B cell (primary cell): Measurements from ENCODE around the gene MAEA. TPM values are rescaled to one million over a fixed set of nuclear protein-coding genes. Genes with fewer than 3 reads are reported as not detected.

Source experiments
- ATAC-seq: fragments of 200-7000 bp; cut with Tn5 transposase; one replicate; pipeline ENCODE4 v1.10.0; 2021; ENCODE audit warnings: low read depth, mild to moderate bottlenecking, moderate number of reproducible peaks, moderate library complexity
- CTCF ChIA-PET: fragments of 350-600 bp; sonication (Branson Sonifier 250); formaldehyde crosslinking; loops from one replicate; lab custom pipeline; 2021; ENCODE audit warnings: antibody characterized with exemption, inconsistent platforms; lab: Charles Lee
- POLR2A ChIA-PET: fragments of 350-600 bp; sonication (Branson Sonifier 250); formaldehyde crosslinking; loops from one replicate; lab custom pipeline; 2021; ENCODE audit warnings: antibody characterized with exemption; lab: Charles Lee
- DNase-seq: peaks from one replicate; pipeline ENCODE4 v3.0.0; 2013
- H2AFZ ChIP-seq: 2 replicates; pipeline ENCODE4 v1.6.1; 2012; ENCODE audit warnings: mild to moderate bottlenecking, low read depth, low read length; ENCODE audit not compliant: insufficient read depth, poor library complexity, severe bottlenecking
- H3K27ac ChIP-seq, 2 donors: 1 replicate in 1 of 2; 2 replicates in 1 of 2; pipeline ENCODE4 v1.5.1; 2012 to 2013; ENCODE audit warnings: low read length in 2 of 2, mild to moderate bottlenecking in 2 of 2, moderate library complexity in 1 of 2
- H3K27me3 ChIP-seq, 4 experiments: fragments of 200-600 bp in 1 of 4; sonication (generic) in 1 of 4; replicated peaks in 1 of 4; 1 replicate in 2 of 4; 2 replicates in 2 of 4; pipeline versions ENCODE4 v1.6.1 to v1.7.0; 2013 to 2016; ENCODE audit warnings: low read length in 3 of 4, mild to moderate bottlenecking in 2 of 4, mixed read lengths in 1 of 4, moderate library complexity in 1 of 4; ENCODE audit not compliant: insufficient read depth in 4 of 4, control insufficient read depth in 3 of 4; ENCODE audit errors: control extremely low read depth in 1 of 4
- H3K36me3 ChIP-seq, 2 experiments: replicated peaks in 1 of 2; 1 replicate in 1 of 2; 2 replicates in 1 of 2; pipeline versions ENCODE4 v1.6.1 to v1.7.1; 2013; ENCODE audit warnings: low read length in 1 of 2; ENCODE audit not compliant: insufficient read depth in 2 of 2, control insufficient read depth in 1 of 2; ENCODE audit errors: control extremely low read depth in 1 of 2, extremely low read depth in 1 of 2
- H3K4me1 ChIP-seq, 2 donors: fragments of 200-600 bp in 1 of 2; sonication (generic) in 1 of 2; 1 replicate in 1 of 2; 2 replicates in 1 of 2; pipeline versions ENCODE4 v1.5.1 to v1.6.1; 2013 to 2017; ENCODE audit warnings: low read length in 2 of 2; ENCODE audit not compliant: control insufficient read depth in 2 of 2, insufficient read depth in 2 of 2
- H3K4me2 ChIP-seq: replicated peaks from 2 replicates; pipeline ENCODE3; 2012; ENCODE audit warnings: mild to moderate bottlenecking, low read depth, low read length; ENCODE audit not compliant: poor library complexity, severe bottlenecking
- H3K4me3 ChIP-seq, 5 experiments: fragments of 200-600 bp in 1 of 5; sonication (generic) in 1 of 5; 1 replicate in 3 of 5; 2 replicates in 2 of 5; pipeline versions ENCODE4 v1.5.1 to v1.7.0; 2011 to 2016; ENCODE audit warnings: low read length in 4 of 5, mild to moderate bottlenecking in 4 of 5, low read depth in 2 of 5, control low read depth in 1 of 5, moderate library complexity in 1 of 5; ENCODE audit not compliant: insufficient read depth in 1 of 5; ENCODE audit errors: control extremely low read depth in 1 of 5, extremely low read depth in 1 of 5
- H3K79me2 ChIP-seq: fragments of 200-600 bp; sonication (generic); one replicate; pipeline ENCODE4 v1.6.0; 2016; ENCODE audit warnings: low read length; ENCODE audit not compliant: control insufficient read depth, insufficient read depth
- H3K9ac ChIP-seq: fragments of 200-600 bp; sonication (generic); 2 replicates; pipeline ENCODE4 v1.6.1; 2017; ENCODE audit warnings: mild to moderate bottlenecking, low read length, moderate library complexity
- H3K9me3 ChIP-seq, 3 donors: one replicate each; pipeline versions ENCODE4 v1.6.1 to v1.7.1; 2013; ENCODE audit warnings: low read length in 2 of 3; ENCODE audit not compliant: control insufficient read depth in 2 of 3, insufficient read depth in 1 of 3; ENCODE audit errors: control extremely low read depth in 1 of 3
- H4K20me1 ChIP-seq: 2 replicates; pipeline ENCODE4 v1.6.0; 2012; ENCODE audit warnings: mild to moderate bottlenecking, low read length; ENCODE audit not compliant: insufficient read depth, control insufficient read depth, poor library complexity, severe bottlenecking
- H3K27ac Mint-ChIP-seq: one replicate; pipeline ENCODE4 v1.8.0; 2021; ENCODE audit warnings: mixed read lengths
- H3K27me3 Mint-ChIP-seq: one replicate; pipeline ENCODE4 v1.8.0; 2021; ENCODE audit warnings: mixed read lengths
- H3K4me1 Mint-ChIP-seq: one replicate; pipeline ENCODE4 v1.8.0; 2021; ENCODE audit warnings: mixed read lengths
- H3K4me3 Mint-ChIP-seq: one replicate; pipeline ENCODE4 v1.8.0; 2021; ENCODE audit warnings: mixed read lengths
- H3K9me3 Mint-ChIP-seq: one replicate; pipeline ENCODE4 v1.8.0; 2022; ENCODE audit warnings: mixed read lengths; ENCODE audit not compliant: insufficient read depth
- EZH2 ChIP-seq: IDR thresholded peaks from 2 replicates; pipeline ENCODE4 v1.6.1; 2012; ENCODE audit warnings: borderline replicate concordance, low read depth, mild to moderate bottlenecking, moderate library complexity, low read length; ENCODE audit not compliant: insufficient read depth, poor library complexity, severe bottlenecking
- WGBS: methylation state at CpG from one replicate; pipeline ENCODE4 v1.1.5; 2013; ENCODE audit warnings: missing lambda C conversion rate; ENCODE audit not compliant: insufficient coverage; 5-methylcytosine and 5-hydroxymethylcytosine counted together
- intact Hi-C: fragments of 100-400 bp; cut with micrococcal nuclease; formaldehyde crosslinking; loops from one replicate; pipeline ENCODE4 v1.10.0; 2022
- polyA plus RNA-seq: library from polyadenylated mRNA; depleted of rRNA; stranded (reverse); fragments of >200 nt; gene quantifications from 2 replicates; pipeline ENCODE4 v1.2.3, GENCODE V29; 2012
- total RNA-seq, 2 donors: library from RNA; stranded (reverse); fragments of 120-200 nt in 1 of 2; gene quantifications; 1 replicate in 1 of 2; 2 replicates in 1 of 2; pipeline versions ENCODE4 v1.2.3 to v1.2.4, GENCODE V29; 2013 to 2022
- TF ChIP-seq, protein P1 (sequence below): fragments of 200-600 bp; IDR thresholded peaks from one replicate; pipeline ENCODE4 v1.8.0; 2022; ENCODE audit warnings: antibody characterized with exemption, mild to moderate bottlenecking

The MAEA gene
- total and polyA plus RNA-seq, 2 donors (not counting 1 experiment from before 2014, with no cell fraction given): 106 to 107 TPM

DNA sequence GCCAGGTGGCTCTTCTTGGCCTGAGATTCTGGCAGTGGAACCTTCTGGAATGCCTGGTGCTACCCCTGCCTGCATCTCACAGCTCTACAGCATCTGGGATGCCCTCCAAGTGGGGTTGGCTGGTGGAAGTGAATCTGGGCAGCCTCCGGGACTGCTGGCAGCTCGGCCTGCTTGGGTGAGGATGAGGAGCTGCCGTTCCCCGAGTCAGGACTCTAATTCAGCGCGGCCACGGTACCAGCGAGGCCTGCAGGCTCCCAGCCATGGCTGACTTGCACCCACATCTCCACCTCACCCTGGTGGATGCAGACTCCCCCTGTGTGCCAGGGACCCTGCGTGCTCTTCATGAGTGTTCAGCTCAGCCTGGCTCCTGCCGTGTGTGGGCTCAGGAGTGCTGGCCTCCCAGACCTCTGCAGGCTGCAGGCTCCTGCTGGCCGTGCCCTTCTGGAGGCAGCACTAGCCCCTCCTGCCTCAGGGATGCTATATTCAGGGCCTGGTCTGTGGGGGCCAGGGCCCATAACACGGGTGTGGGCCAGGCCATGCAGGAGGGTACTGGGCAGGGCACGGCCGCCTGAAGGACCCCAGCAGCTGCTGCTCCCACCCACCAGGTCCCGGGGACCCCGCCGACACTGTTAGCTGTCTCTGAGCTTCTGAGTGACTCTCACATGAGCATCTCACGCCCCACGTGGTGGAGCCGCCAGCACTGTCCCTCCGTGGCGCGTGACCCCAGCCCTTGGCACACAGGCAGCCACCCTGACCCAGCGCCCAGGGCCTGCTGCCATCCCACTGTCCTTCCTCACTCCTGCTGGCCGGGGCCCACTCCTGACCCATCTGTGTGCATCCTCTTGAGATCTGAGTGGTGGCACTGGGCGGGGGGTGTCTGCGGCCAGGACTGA lies 67.9 kb downstream of the MAEA start:
- peaks cover 0 to 29% of the 10 kb centered on the region in 2 experiments for H3K36me3 ChIP-seq
- no peaks in the 10 kb centered on the region for H3K9me3 Mint-ChIP-seq
- intact Hi-C loops: no loop called here

More for the DNA sequence above, 67.9 kb downstream of the MAEA start:
- Mint-ChIP-seq H3K27me3 (no peaks in the 10 kb centered on the region), H3K4me1 (peaks cover 2% of the 10 kb centered on the region), H3K4me3 (no peak overlapping the region), H3K27ac (no peak overlapping the region)
- H3K4me3 ChIP-seq: no peak overlapping the region
- H2AFZ ChIP-seq: no peak overlapping the region
- H3K79me2 ChIP-seq: no peaks in the 10 kb centered on the region
- no peaks in the 10 kb centered on the region for H3K27me3 ChIP-seq
- no peak for ATAC-seq
- H3K4me1 ChIP-seq: no peaks in the 10 kb centered on the region
- ChIA-PET CTCF (interaction anchor here (0.7 to 7.7 kb wide), 6 partner anchors 10 to 541 kb away, joined by 3 to 102 read pairs (median 6); no protein-coding TSS in a partner anchor), POLR2A (no interaction called here)
- no peaks in the 10 kb centered on the region for H3K9me3 ChIP-seq
- H3K4me2 ChIP-seq: no peak overlapping the region
- whole genome bisulfite sequencing: 96% methylated on average over 27 of the region's 27 CpGs
- no peak for TF ChIP-seq EZH2
- TF ChIP-seq, protein P1, sequence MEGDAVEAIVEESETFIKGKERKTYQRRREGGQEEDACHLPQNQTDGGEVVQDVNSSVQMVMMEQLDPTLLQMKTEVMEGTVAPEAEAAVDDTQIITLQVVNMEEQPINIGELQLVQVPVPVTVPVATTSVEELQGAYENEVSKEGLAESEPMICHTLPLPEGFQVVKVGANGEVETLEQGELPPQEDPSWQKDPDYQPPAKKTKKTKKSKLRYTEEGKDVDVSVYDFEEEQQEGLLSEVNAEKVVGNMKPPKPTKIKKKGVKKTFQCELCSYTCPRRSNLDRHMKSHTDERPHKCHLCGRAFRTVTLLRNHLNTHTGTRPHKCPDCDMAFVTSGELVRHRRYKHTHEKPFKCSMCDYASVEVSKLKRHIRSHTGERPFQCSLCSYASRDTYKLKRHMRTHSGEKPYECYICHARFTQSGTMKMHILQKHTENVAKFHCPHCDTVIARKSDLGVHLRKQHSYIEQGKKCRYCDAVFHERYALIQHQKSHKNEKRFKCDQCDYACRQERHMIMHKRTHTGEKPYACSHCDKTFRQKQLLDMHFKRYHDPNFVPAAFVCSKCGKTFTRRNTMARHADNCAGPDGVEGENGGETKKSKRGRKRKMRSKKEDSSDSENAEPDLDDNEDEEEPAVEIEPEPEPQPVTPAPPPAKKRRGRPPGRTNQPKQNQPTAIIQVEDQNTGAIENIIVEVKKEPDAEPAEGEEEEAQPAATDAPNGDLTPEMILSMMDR: no peak
- no peak overlapping the region for H3K27ac ChIP-seq
- H3K9ac ChIP-seq: no peak overlapping the region
- DNase-seq: no peak
- peaks cover 2% of the 10 kb centered on the region for H4K20me1 ChIP-seq
